ENCODE measurements around the gene SH3YL1.
"Not testable (repeated sequence)": the region's sequence is repeated elsewhere in the genome, so short reads cannot be mapped to it uniquely, and the experiment has no call there.

SH3YL1 gene

GRCh38 chr2:175880-176820, 87.7 kb downstream of the SH3YL1 start:
- DNase-seq: no peak

DNA sequence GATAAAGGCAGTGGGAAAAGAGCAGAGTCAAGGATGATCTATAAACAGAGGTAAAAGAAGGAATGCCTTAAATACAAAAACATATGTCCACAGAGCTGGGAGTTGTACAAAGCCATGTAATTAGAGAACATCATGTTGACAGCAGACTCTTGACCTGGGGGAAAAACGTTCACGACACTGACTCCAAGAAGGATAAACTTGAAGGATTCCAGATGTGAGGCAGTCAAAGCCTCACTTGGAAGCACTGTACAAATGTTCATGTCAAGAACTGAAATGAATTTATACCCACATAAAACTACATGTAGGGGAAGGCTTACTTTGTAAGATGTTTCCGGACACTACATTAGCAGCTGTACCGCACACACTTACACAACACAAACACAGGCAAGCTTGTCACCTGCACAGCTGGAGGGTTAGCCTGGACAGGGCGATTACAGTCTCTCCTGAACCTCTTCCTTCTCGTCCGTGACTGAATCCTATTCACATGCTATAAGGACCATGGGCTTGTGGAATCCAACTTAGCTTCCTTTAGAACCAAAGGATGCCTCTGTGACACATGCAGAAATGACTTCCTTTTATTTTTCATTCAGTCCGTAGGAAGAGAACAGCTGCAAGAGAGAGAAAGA, 88.6 kb downstream of the SH3YL1 start:
- DNase-seq: no peak

DNA sequence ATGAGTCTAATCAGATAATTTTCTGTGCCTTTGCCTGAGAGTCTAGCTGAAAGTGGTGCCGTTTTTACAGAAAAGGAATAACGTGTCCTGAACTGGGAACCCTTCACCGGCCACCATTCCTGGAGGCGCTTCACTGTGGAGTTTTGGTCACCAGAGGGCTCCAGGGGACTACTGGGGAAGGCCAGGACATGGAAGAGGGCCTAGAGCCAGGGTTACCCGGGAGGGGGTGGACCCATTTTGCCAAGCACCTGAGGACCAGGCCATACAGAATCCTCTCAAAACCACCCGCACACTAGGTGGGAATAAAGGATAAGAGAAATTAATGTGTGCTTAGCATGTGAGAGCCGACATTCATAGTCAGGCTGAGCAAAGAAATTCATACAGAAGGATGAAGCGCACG, 91.7 kb downstream of the SH3YL1 start:
- DNase-seq: not testable (repeated sequence)

GRCh38 chr2:169741-170140, 94.1 kb downstream of the SH3YL1 start:
- DNase-seq: no peak
